ENCODE results near the gene HAL. TPM values are rescaled to one million over a fixed set of nuclear protein-coding genes. Genes with fewer than 3 reads are reported as not detected.

Gene HAL
- total and polyA plus RNA-seq, 12 donors: 0.13 to 0.40 (median 0.20) TPM; not detected in 4

- H3K27me3 ChIP-seq: no peaks in the 10 kb centered on the region
- H3K27ac ChIP-seq: no peak overlapping the region
- no peaks in the 10 kb centered on the region for H3K4me1 ChIP-seq (replicated peaks in 1 of 2)
- H3K36me3 ChIP-seq (replicated peaks in 1 of 2): peaks cover 0 to 23% of the 10 kb centered on the region in 2 donors
- TF ChIP-seq CTCF (IDR thresholded peaks at IDR 0.05) (peak; percentile 44 to 83 (median 75)), POLR2A (IDR thresholded peaks at IDR 0.05) (no peak)
- whole genome bisulfite sequencing, 4 donors: 13 to 22% (median 19%) methylated on average over 7 of the region's 7 CpGs
- peak; percentile 26 to 73 (median 53) for DNase-seq
- H3K9me3 ChIP-seq (replicated peaks in 1 of 3): no peaks in the 10 kb centered on the region
- intact Hi-C loops (cut with DNase I): loop anchor here (2.0 to 5.0 kb wide), 2 partner anchors 80 to 81 kb away; no protein-coding TSS in a partner anchor
- H3K4me3 ChIP-seq: no peak overlapping the region
Measured at GRCh38 chr12:95998611-95999286, 2.6 kb upstream of the HAL start.

GRCh38 chr12:95997911-95998510 lies 1.9 kb upstream of the HAL start:
- Histone ChIP-seq H3K27ac (no peak overlapping the region), H3K4me3 (no peak overlapping the region), H3K27me3 (no peaks in the 10 kb centered on the region), H3K9me3 (replicated peaks in 1 of 3) (no peaks in the 10 kb centered on the region), H3K4me1 (replicated peaks in 1 of 2) (no peaks in the 10 kb centered on the region), H3K36me3 (replicated peaks in 1 of 2) (peaks cover 0 to 20% of the 10 kb centered on the region in 2 donors)
- WGBS, 4 donors: 78 to 80% (median 78%) methylated on average over 5 of the region's 5 CpGs
- intact Hi-C loops (cut with DNase I): loop anchor here (2.0 to 5.0 kb wide), 2 partner anchors 79 to 81 kb away; no protein-coding TSS in a partner anchor
- no peak for DNase-seq
- TF ChIP-seq CTCF (IDR thresholded peaks at IDR 0.05): no peak
- TF ChIP-seq POLR2A (IDR thresholded peaks at IDR 0.05): no peak

- Histone ChIP-seq H3K4me1 (replicated peaks in 1 of 2) (no peaks in the 10 kb centered on the region), H3K27ac (no peak overlapping the region), H3K27me3 (no peaks in the 10 kb centered on the region), H3K9me3 (replicated peaks in 1 of 3) (no peaks in the 10 kb centered on the region), H3K4me3 (no peak overlapping the region), H3K36me3 (replicated peaks in 1 of 2) (peaks cover 0 to 14% of the 10 kb centered on the region in 2 donors)
- 80 to 87% (median 83%) methylated on average over 3 of the region's 3 CpGs for WGBS, 4 donors
- TF ChIP-seq CTCF (IDR thresholded peaks at IDR 0.05) (no peak), POLR2A (IDR thresholded peaks at IDR 0.05) (no peak)
- intact Hi-C loops (cut with DNase I): loop anchor here in 1 of 2 donors (5.0 kb wide), 1 partner anchor 80 kb away; no protein-coding TSS in a partner anchor
- DNase-seq: no peak
Measured at GRCh38 chr12:95997276-95997675, 1.1 kb upstream of the HAL start.

- WGBS, 4 donors: 88 to 95% (median 92%) methylated on average over 26 to 29 of the region's 29 CpGs
- no peaks in the 10 kb centered on the region for H3K4me1 ChIP-seq (replicated peaks in 1 of 2)
- no peaks in the 10 kb centered on the region for H3K9me3 ChIP-seq (replicated peaks in 1 of 3)
- no peak for DNase-seq
- TF ChIP-seq CTCF (IDR thresholded peaks at IDR 0.05): no peak
- no peak for TF ChIP-seq POLR2A (IDR thresholded peaks at IDR 0.05)
- intact Hi-C loops (cut with DNase I): loop anchor here in 1 of 2 donors (5.0 kb wide), 1 partner anchor 78 kb away; no protein-coding TSS in a partner anchor
- no peak overlapping the region for H3K4me3 ChIP-seq
- H3K27me3 ChIP-seq: no peaks in the 10 kb centered on the region
- H3K36me3 ChIP-seq (replicated peaks in 1 of 2): no peaks in the 10 kb centered on the region
- H3K27ac ChIP-seq: no peak overlapping the region
Measured at GRCh38 chr12:95995238-95996031, 709 bp downstream of the HAL start.
